Mesendoderm (in vitro differentiated cells): ENCODE data around the gene TFDP1.

Experiments used
- DNase-seq: peaks from one replicate; pipeline ENCODE4 v3.0.0; 2013
- H2AK5ac ChIP-seq: 2 replicates; pipeline ENCODE4 v1.6.1; 2013; ENCODE audit warnings: low read length, inconsistent platforms
- H2BK120ac ChIP-seq: 2 replicates; pipeline ENCODE4 v1.6.1; 2013; ENCODE audit warnings: low read depth, mild to moderate bottlenecking, low read length, moderate library complexity, mixed read lengths
- H2BK15ac ChIP-seq: replicated peaks from 2 replicates; pipeline ENCODE4 v1.6.1; 2013; ENCODE audit warnings: low read depth, mild to moderate bottlenecking, moderate library complexity
- H2BK5ac ChIP-seq: 2 replicates; pipeline ENCODE4 v1.6.1; 2013; ENCODE audit warnings: low read length, inconsistent platforms
- H3K18ac ChIP-seq: 2 replicates; pipeline ENCODE4 v1.6.1; 2013; ENCODE audit warnings: mild to moderate bottlenecking, low read length, mixed read lengths
- H3K23ac ChIP-seq: one replicate; pipeline ENCODE4 v1.6.1; 2013; ENCODE audit warnings: low read length
- H3K27ac ChIP-seq: 2 replicates; pipeline ENCODE4 v1.5.1; 2013; ENCODE audit warnings: low read depth, mild to moderate bottlenecking, inconsistent platforms, low read length, moderate library complexity
- H3K27me3 ChIP-seq: 2 replicates; pipeline ENCODE4 v1.6.1; 2013; ENCODE audit warnings: low read length, control low read depth, mild to moderate bottlenecking, inconsistent platforms; ENCODE audit not compliant: insufficient read depth, poor library complexity
- H3K36me3 ChIP-seq: 2 replicates; pipeline ENCODE4 v1.6.1; 2013; ENCODE audit warnings: low read length, inconsistent platforms; ENCODE audit not compliant: control insufficient read depth, insufficient read depth
- H3K4ac ChIP-seq: one replicate; pipeline ENCODE4 v1.6.1; 2013; ENCODE audit warnings: low read depth, mild to moderate bottlenecking, low read length, moderate library complexity
- H3K4me1 ChIP-seq: 2 replicates; pipeline ENCODE4 v1.6.1; 2013; ENCODE audit warnings: low read depth, low read length, inconsistent platforms; ENCODE audit not compliant: control insufficient read depth
- H3K4me2 ChIP-seq: 2 replicates; pipeline ENCODE4 v1.6.1; 2013; ENCODE audit warnings: low read length
- H3K4me3 ChIP-seq: 2 replicates; pipeline ENCODE4 v1.5.1; 2013; ENCODE audit warnings: mild to moderate bottlenecking, low read length
- H3K56ac ChIP-seq: one replicate; pipeline ENCODE4 v1.6.1; 2013; ENCODE audit warnings: low read length
- H3K79me1 ChIP-seq: 2 replicates; pipeline ENCODE4 v1.6.1; 2013; ENCODE audit warnings: low read length, inconsistent platforms
- H3K79me2 ChIP-seq: 2 replicates; pipeline ENCODE4 v1.6.1; 2013; ENCODE audit warnings: mild to moderate bottlenecking, low read length; ENCODE audit not compliant: control insufficient read depth, insufficient read depth
- H3K9ac ChIP-seq: 2 replicates; pipeline ENCODE4 v1.6.1; 2013; ENCODE audit warnings: low read length, inconsistent platforms
- H4K5ac ChIP-seq: one replicate; pipeline ENCODE4 v1.6.1; 2013; ENCODE audit warnings: low read length
- H4K8ac ChIP-seq: one replicate; pipeline ENCODE4 v1.6.1; 2013; ENCODE audit warnings: low read depth, mild to moderate bottlenecking, control low read depth, low read length, moderate library complexity
- WGBS: extraction: QIAGEN DNeasy Blood & Tissue Kit; methylation state at CpG from one replicate; pipeline ENCODE4 v1.1.7; 2013; ENCODE audit warnings: low lambda C conversion rate, missing lambda C conversion rate; ENCODE audit not compliant: insufficient coverage; ENCODE audit errors: extremely low coverage; 5-methylcytosine and 5-hydroxymethylcytosine counted together

TFDP1 gene

GRCh38 chr13:113669231-113669754 lies 84.7 kb downstream of the TFDP1 start:
- Histone ChIP-seq H3K79me2 (no peaks in the 10 kb centered on the region), H3K4me3 (no peak overlapping the region), H4K8ac (no peak overlapping the region), H3K4me2 (no peak overlapping the region), H3K27me3 (no peaks in the 10 kb centered on the region), H2BK15ac (no peak overlapping the region), H3K4ac (no peak overlapping the region), H2BK5ac (no peak overlapping the region), H3K36me3 (no peaks in the 10 kb centered on the region), H4K5ac (no peak overlapping the region), H2BK120ac (no peak overlapping the region), H3K56ac (no peak overlapping the region), H3K23ac (no peak overlapping the region), H3K27ac (no peak overlapping the region), H3K9ac (no peak overlapping the region), H2AK5ac (no peak overlapping the region), H3K18ac (no peak overlapping the region), H3K4me1 (no peaks in the 10 kb centered on the region), H3K79me1 (no peaks in the 10 kb centered on the region)
- DNase-seq = no peak
- no CpG with 5 or more reads among the region's 13 CpGs for WGBS

GRCh38 chr13:113669755-113670341 lies 85.3 kb downstream of the TFDP1 start:
- Histone ChIP-seq H2BK120ac (no peak overlapping the region), H3K4ac (no peak overlapping the region), H3K9ac (no peak overlapping the region), H3K79me1 (no peaks in the 10 kb centered on the region), H3K36me3 (no peaks in the 10 kb centered on the region), H3K23ac (no peak overlapping the region), H3K4me3 (no peak overlapping the region), H3K18ac (no peak overlapping the region), H4K8ac (no peak overlapping the region), H3K4me2 (no peak overlapping the region), H3K79me2 (no peaks in the 10 kb centered on the region), H3K56ac (peak overlapping the region; percentile 67), H3K27ac (no peak overlapping the region), H3K4me1 (no peaks in the 10 kb centered on the region), H2BK5ac (no peak overlapping the region), H2BK15ac (no peak overlapping the region), H4K5ac (no peak overlapping the region), H3K27me3 (no peaks in the 10 kb centered on the region), H2AK5ac (no peak overlapping the region)
- DNase-seq = no peak
- no CpG with 5 or more reads among the region's 21 CpGs for WGBS

DNA sequence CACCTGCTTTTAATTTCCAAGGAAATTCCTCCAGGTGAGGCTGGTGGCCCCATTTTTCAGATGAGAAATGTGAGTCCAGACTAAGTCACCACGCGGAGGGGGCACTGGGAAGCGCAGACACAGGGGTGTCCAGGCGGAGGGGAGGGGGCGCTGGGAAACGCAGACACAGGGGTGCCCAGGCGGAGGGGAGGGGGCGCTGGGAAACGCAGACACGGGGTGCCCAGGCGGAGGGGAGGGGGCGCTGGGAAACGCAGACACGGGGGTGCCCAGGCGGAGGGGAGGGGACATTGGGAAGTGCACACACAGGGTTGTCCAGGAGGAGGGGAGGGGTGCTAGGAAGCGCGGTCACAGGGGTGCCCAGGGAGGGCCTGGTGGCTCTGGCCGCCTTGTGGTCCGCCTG lies 86.0 kb downstream of the TFDP1 start:
- Histone ChIP-seq H3K27ac (no peak overlapping the region), H3K79me2 (no peaks in the 10 kb centered on the region), H3K36me3 (no peaks in the 10 kb centered on the region), H3K79me1 (no peaks in the 10 kb centered on the region), H4K5ac (no peak overlapping the region), H4K8ac (no peak overlapping the region), H3K4ac (no peak overlapping the region), H3K9ac (no peak overlapping the region), H3K56ac (no peak overlapping the region), H3K4me3 (no peak overlapping the region), H3K4me1 (no peaks in the 10 kb centered on the region), H3K27me3 (no peaks in the 10 kb centered on the region), H2AK5ac (no peak overlapping the region), H3K23ac (no peak overlapping the region), H2BK15ac (no peak overlapping the region), H2BK5ac (no peak overlapping the region), H3K4me2 (no peak overlapping the region), H2BK120ac (no peak overlapping the region), H3K18ac (no peak overlapping the region)
- no CpG with 5 or more reads among the region's 19 CpGs for WGBS
- no peak for DNase-seq

- H3K79me2 ChIP-seq = no peaks in the 10 kb centered on the region
- no peak overlapping the region for H3K4me3 ChIP-seq
- no peaks in the 10 kb centered on the region for H3K4me1 ChIP-seq
- H2BK15ac ChIP-seq = no peak overlapping the region
- H3K79me1 ChIP-seq = no peaks in the 10 kb centered on the region
- peak overlapping the region; percentile 31 for H3K56ac ChIP-seq
- H3K36me3 ChIP-seq = no peaks in the 10 kb centered on the region
- H2BK120ac ChIP-seq = no peak overlapping the region
- H2BK5ac ChIP-seq = no peak overlapping the region
- no peak overlapping the region for H3K4ac ChIP-seq
- no CpG with 5 or more reads among the region's 54 CpGs for WGBS
- H3K4me2 ChIP-seq = no peak overlapping the region
- H3K9ac ChIP-seq = no peak overlapping the region
- no peak overlapping the region for H4K8ac ChIP-seq
- no peak overlapping the region for H3K18ac ChIP-seq
- H2AK5ac ChIP-seq = peak overlapping the region; percentile 76
- H3K23ac ChIP-seq = no peak overlapping the region
- no peaks in the 10 kb centered on the region for H3K27me3 ChIP-seq
- no peak for DNase-seq
- no peak overlapping the region for H3K27ac ChIP-seq
- no peak overlapping the region for H4K5ac ChIP-seq
Measured at GRCh38 chr13:113671066-113672001, 86.8 kb downstream of the TFDP1 start.

GRCh38 chr13:113672002-113672651 lies 87.6 kb downstream of the TFDP1 start:
- H3K4me2 ChIP-seq = no peak overlapping the region
- no peak overlapping the region for H3K23ac ChIP-seq
- H3K79me1 ChIP-seq = no peaks in the 10 kb centered on the region
- 100% methylated on average over 3 of the region's 18 CpGs for WGBS
- H3K18ac ChIP-seq = no peak overlapping the region
- H2BK5ac ChIP-seq = no peak overlapping the region
- H3K79me2 ChIP-seq = no peaks in the 10 kb centered on the region
- no peak overlapping the region for H2BK120ac ChIP-seq
- H3K9ac ChIP-seq = no peak overlapping the region
- H4K8ac ChIP-seq = no peak overlapping the region
- DNase-seq = no peak
- H3K27me3 ChIP-seq = no peaks in the 10 kb centered on the region
- peak overlapping the region; percentile 19 for H3K56ac ChIP-seq
- no peaks in the 10 kb centered on the region for H3K4me1 ChIP-seq
- H3K4me3 ChIP-seq = no peak overlapping the region
- H3K27ac ChIP-seq = no peak overlapping the region
- no peak overlapping the region for H4K5ac ChIP-seq
- no peaks in the 10 kb centered on the region for H3K36me3 ChIP-seq
- H2AK5ac ChIP-seq = peak overlapping the region; percentile 87
- H3K4ac ChIP-seq = no peak overlapping the region
- no peak overlapping the region for H2BK15ac ChIP-seq
